CD1c-positive myeloid dendritic cell (primary cell): ENCODE results near the gene C9orf43.

ENCODE experiments used
- DNase-seq: peaks from one replicate; pipeline ENCODE4 v3.0.0-alpha.2; 2016; ENCODE audit errors: extremely low spot score

C9orf43 gene

GRCh38 chr9:113467183-113467582 lies 56.6 kb downstream of the C9orf43 start:
- DNase-seq: no peak

- DNase-seq: no peak
These were observed 58.3 kb downstream of the C9orf43 start for GRCh38 chr9:113468716-113469448.

GRCh38 chr9:113471143-113471542 lies 60.6 kb downstream of the C9orf43 start:
- no peak for DNase-seq

- no peak for DNase-seq
These were observed 61.0 kb downstream of the C9orf43 start for GRCh38 chr9:113471566-113471965.

- DNase-seq: no peak
These were observed 61.7 kb downstream of the C9orf43 start for GRCh38 chr9:113472199-113472598.

- no peak for DNase-seq
These were observed 63.9 kb downstream of the C9orf43 start for GRCh38 chr9:113474360-113475028.

GRCh38 chr9:113475031-113475430 lies 64.5 kb downstream of the C9orf43 start:
- DNase-seq: no peak

GRCh38 chr9:113475992-113476391 lies 65.4 kb downstream of the C9orf43 start:
- DNase-seq: no peak

GRCh38 chr9:113476511-113476916 lies 66.0 kb downstream of the C9orf43 start:
- no peak for DNase-seq

GRCh38 chr9:113477058-113477457 lies 66.5 kb downstream of the C9orf43 start:
- DNase-seq: no peak

- no peak for DNase-seq
These were observed 67.1 kb downstream of the C9orf43 start for GRCh38 chr9:113477661-113478060.

GRCh38 chr9:113479174-113479621 lies 68.7 kb downstream of the C9orf43 start:
- DNase-seq: no peak
